Mesenchymal stem cell (in vitro differentiated cells and primary cell): ENCODE data around the gene RAB18.
"Not testable (repeated sequence)": the region's sequence is repeated elsewhere in the genome, so short reads cannot be mapped to it uniquely, and the experiment has no call there.

ENCODE experiments used
- DNase-seq: peaks from one replicate; pipeline ENCODE4 v3.0.0-alpha.2; 2013
- H2AFZ ChIP-seq: one replicate; pipeline ENCODE4 v1.6.1; 2013; ENCODE audit warnings: low read depth, mild to moderate bottlenecking, control low read depth, inconsistent platforms, low read length, moderate library complexity
- H2AK5ac ChIP-seq: 2 replicates; pipeline ENCODE4 v1.6.1; 2013; ENCODE audit warnings: low read length, moderate library complexity, mild to moderate bottlenecking, inconsistent platforms; ENCODE audit not compliant: severe bottlenecking
- H2BK120ac ChIP-seq: one replicate; pipeline ENCODE4 v1.6.1; 2013; ENCODE audit warnings: low read depth, mild to moderate bottlenecking, inconsistent platforms, low read length, moderate library complexity
- H2BK12ac ChIP-seq, 2 experiments: one replicate each; pipeline ENCODE4 v1.6.1; 2013; ENCODE audit warnings: inconsistent platforms in 2 of 2, low read length in 2 of 2, mild to moderate bottlenecking in 2 of 2, moderate library complexity in 2 of 2, control low read depth in 1 of 2
- H2BK15ac ChIP-seq: one replicate; pipeline ENCODE4 v1.6.1; 2013; ENCODE audit warnings: mild to moderate bottlenecking, low read depth, inconsistent platforms; ENCODE audit not compliant: poor library complexity, severe bottlenecking
- H2BK5ac ChIP-seq: 2 replicates; pipeline ENCODE4 v1.6.1; 2013; ENCODE audit warnings: low read depth, mild to moderate bottlenecking, low read length, control low read depth, inconsistent platforms; ENCODE audit not compliant: poor library complexity, severe bottlenecking
- H3K14ac ChIP-seq, 2 experiments: one replicate each; pipeline ENCODE4 v1.6.1; 2013; ENCODE audit warnings: inconsistent platforms in 2 of 2, low read length in 2 of 2, control low read depth in 1 of 2, mild to moderate bottlenecking in 1 of 2, moderate library complexity in 1 of 2
- H3K18ac ChIP-seq, 2 experiments: one replicate each; pipeline ENCODE4 v1.6.1; 2013; ENCODE audit warnings: inconsistent platforms in 2 of 2, low read length in 2 of 2, control low read depth in 1 of 2, low read depth in 1 of 2, mild to moderate bottlenecking in 1 of 2
- H3K23ac ChIP-seq, 2 experiments: one replicate each; pipeline ENCODE4 v1.6.1; 2013; ENCODE audit warnings: inconsistent platforms in 2 of 2, low read length in 2 of 2, mild to moderate bottlenecking in 2 of 2, moderate library complexity in 2 of 2, control low read depth in 1 of 2
- H3K27ac ChIP-seq: 2 replicates; pipeline ENCODE4 v1.5.1; 2013; ENCODE audit warnings: mild to moderate bottlenecking, moderate library complexity, low read length, control low read depth, inconsistent platforms; ENCODE audit not compliant: poor library complexity, severe bottlenecking
- H3K27me3 ChIP-seq, 2 experiments: 2 replicates each; pipeline versions ENCODE4 v1.6.1 to v1.7.0; 2013; ENCODE audit warnings: low read length in 2 of 2, mild to moderate bottlenecking in 2 of 2, moderate library complexity in 2 of 2, control low read depth in 1 of 2, inconsistent platforms in 1 of 2; ENCODE audit not compliant: control insufficient read depth in 1 of 2, insufficient read depth in 1 of 2
- H3K36me3 ChIP-seq, 2 experiments: 2 replicates each; pipeline versions ENCODE4 v1.6.1 to v1.7.0; 2013; ENCODE audit warnings: low read length in 2 of 2, control low read depth in 1 of 2, inconsistent platforms in 1 of 2, low read depth in 1 of 2, mild to moderate bottlenecking in 1 of 2; ENCODE audit not compliant: insufficient read depth in 2 of 2, control insufficient read depth in 1 of 2
- H3K4ac ChIP-seq, 2 experiments: one replicate each; pipeline ENCODE4 v1.6.1; 2013; ENCODE audit warnings: inconsistent platforms in 2 of 2, low read length in 2 of 2, mild to moderate bottlenecking in 2 of 2, moderate library complexity in 2 of 2, control low read depth in 1 of 2, low read depth in 1 of 2
- H3K4me1 ChIP-seq: 2 replicates; pipeline ENCODE4 v1.6.1; 2013; ENCODE audit warnings: low read depth, low read length, control low read depth; ENCODE audit not compliant: control insufficient read depth, insufficient read depth
- H3K4me2 ChIP-seq: 2 replicates; pipeline ENCODE4 v1.6.1; 2013; ENCODE audit warnings: low read length, mild to moderate bottlenecking, inconsistent platforms; ENCODE audit not compliant: poor library complexity, severe bottlenecking
- H3K4me3 ChIP-seq, 2 experiments: 2 replicates each; pipeline versions ENCODE4 v1.5.1 to v1.7.0; 2013; ENCODE audit warnings: low read length in 2 of 2, mild to moderate bottlenecking in 2 of 2, control low read depth in 1 of 2, low read depth in 1 of 2; ENCODE audit not compliant: insufficient read depth in 1 of 2
- H3K79me1 ChIP-seq: replicated peaks from 2 replicates; pipeline ENCODE4 v1.6.1; 2013; ENCODE audit warnings: mild to moderate bottlenecking, control low read depth, low read length, inconsistent platforms; ENCODE audit not compliant: poor library complexity, severe bottlenecking
- H3K9ac ChIP-seq: 2 replicates; pipeline ENCODE4 v1.7.0; 2013; ENCODE audit warnings: mild to moderate bottlenecking, low read length, moderate library complexity
- H3K9me3 ChIP-seq: 2 replicates; pipeline ENCODE4 v1.7.0; 2013; ENCODE audit warnings: mild to moderate bottlenecking, low read length; ENCODE audit not compliant: control insufficient read depth
- H4K8ac ChIP-seq: one replicate; pipeline ENCODE4 v1.6.1; 2013; ENCODE audit warnings: inconsistent platforms, mild to moderate bottlenecking, low read length, moderate library complexity
- H4K91ac ChIP-seq: one replicate; pipeline ENCODE4 v1.6.1; 2013; ENCODE audit warnings: mild to moderate bottlenecking, low read length, inconsistent platforms
- WGBS: methylation state at CpG from one replicate; pipeline ENCODE4 v1.1.7; 2013; ENCODE audit warnings: mixed read lengths; 5-methylcytosine and 5-hydroxymethylcytosine counted together

The RAB18 gene

GRCh38 chr10:27503498-27504006 is 552 bp upstream of the RAB18 start:
- Histone ChIP-seq H3K4me3 (peak overlapping the region in 1 of 2 experiments; percentile 95), H2AFZ (peak overlapping the region; percentile 76), H3K27ac (peak overlapping the region; percentile 62), H2BK5ac (no peak overlapping the region), H3K23ac (no peak overlapping the region), H4K8ac (peak overlapping the region; percentile 88), H3K4me2 (peak overlapping the region; percentile 55), H2BK12ac (peak overlapping the region in 1 of 2 experiments; percentile 5), H3K4ac (peak overlapping the region in 1 of 2 experiments; percentile 24), H3K18ac (peak overlapping the region; percentile 28 to 46), H3K4me1 (peaks cover 5% of the 10 kb centered on the region), H3K27me3 (peaks cover 7 to 12% of the 10 kb centered on the region in 2 experiments), H2AK5ac (no peak overlapping the region), H2BK15ac (no peak overlapping the region), H4K91ac (no peak overlapping the region), H3K9me3 (no peaks in the 10 kb centered on the region), H2BK120ac (no peak overlapping the region), H3K36me3 (peaks cover 0 to 14% of the 10 kb centered on the region in 2 experiments), H3K79me1 (no peaks in the 10 kb centered on the region), H3K14ac (no peak overlapping the region), H3K9ac (peak overlapping the region; percentile 99)
- WGBS, result 94% methylated on average over 2 of the region's 4 CpGs
- DNase-seq, result no peak

GRCh38 chr10:27504808-27505460 is 830 bp downstream of the RAB18 start:
- Histone ChIP-seq H3K4me2 (peak overlapping the region; percentile 69), H2BK12ac (no peak overlapping the region), H2AK5ac (no peak overlapping the region), H3K4ac (peak overlapping the region; percentile 42 to 99), H2BK15ac (no peak overlapping the region), H3K23ac (peak overlapping the region; percentile 6 to 60), H2BK120ac (no peak overlapping the region), H3K79me1 (no peaks in the 10 kb centered on the region), H3K14ac (peak overlapping the region in 1 of 2 experiments; percentile 92), H3K9ac (peak overlapping the region; percentile 99), H3K4me3 (peak overlapping the region; percentile 90 to 95), H3K27ac (peak overlapping the region; percentile 87), H4K8ac (peak overlapping the region; percentile 60), H3K36me3 (peaks cover 0 to 16% of the 10 kb centered on the region in 2 experiments), H3K9me3 (no peaks in the 10 kb centered on the region), H3K27me3 (peaks cover 5 to 8% of the 10 kb centered on the region in 2 experiments), H2AFZ (no peak overlapping the region), H3K4me1 (peaks cover 5% of the 10 kb centered on the region), H2BK5ac (no peak overlapping the region), H3K18ac (peak overlapping the region; percentile 89 to 91), H4K91ac (peak overlapping the region; percentile 27)
- peak; percentile 56 for DNase-seq
- under 1% methylated on average over 11 of the region's 13 CpGs for WGBS

- 98% methylated on average over 15 of the region's 15 CpGs for WGBS
- not testable (repeated sequence) for H3K9me3 ChIP-seq, H3K14ac ChIP-seq, H3K4ac ChIP-seq, H3K27me3 ChIP-seq, H2BK15ac ChIP-seq, H2AFZ ChIP-seq, H2BK12ac ChIP-seq, H2BK120ac ChIP-seq, H3K27ac ChIP-seq, DNase-seq, H3K4me1 ChIP-seq, H2AK5ac ChIP-seq, H3K79me1 ChIP-seq, H4K91ac ChIP-seq, H3K23ac ChIP-seq, H4K8ac ChIP-seq, H3K18ac ChIP-seq, H2BK5ac ChIP-seq
- Histone ChIP-seq H3K9ac (peak overlapping the region; percentile 99), H3K36me3 (peaks cover 0 to 22% of the 10 kb centered on the region in 2 experiments), H3K4me3 (peak overlapping the region in 1 of 2 experiments; percentile 95), H3K4me2 (peak overlapping the region; percentile 77)
These were observed 1.4 kb downstream of the RAB18 start for GRCh38 chr10:27505537-27505936.

- peaks cover 5% of the 10 kb centered on the region for H3K4me1 ChIP-seq
- H3K4ac ChIP-seq, result no peak overlapping the region
- no peaks in the 10 kb centered on the region for H3K9me3 ChIP-seq
- H2AK5ac ChIP-seq, result no peak overlapping the region
- WGBS, result 91% methylated on average over 3 of the region's 4 CpGs
- H3K27me3 ChIP-seq, result no peaks in the 10 kb centered on the region
- H3K79me1 ChIP-seq, result no peaks in the 10 kb centered on the region
- no peak overlapping the region for H2BK5ac ChIP-seq
- peaks cover 3 to 30% of the 10 kb centered on the region in 2 experiments for H3K36me3 ChIP-seq
- H2BK12ac ChIP-seq, result no peak overlapping the region
- no peak overlapping the region for H3K14ac ChIP-seq
- H3K18ac ChIP-seq, result no peak overlapping the region
- H3K27ac ChIP-seq, result no peak overlapping the region
- no peak overlapping the region for H2BK120ac ChIP-seq
- H3K4me3 ChIP-seq, result peak overlapping the region in 1 of 2 experiments; percentile 95
- no peak overlapping the region for H4K91ac ChIP-seq
- H3K23ac ChIP-seq, result no peak overlapping the region
- no peak overlapping the region for H4K8ac ChIP-seq
- peak overlapping the region; percentile 45 for H3K9ac ChIP-seq
- peak overlapping the region; percentile 53 for H3K4me2 ChIP-seq
- H2BK15ac ChIP-seq, result no peak overlapping the region
- H2AFZ ChIP-seq, result no peak overlapping the region
- peak; percentile 60 for DNase-seq
These were observed 2.2 kb downstream of the RAB18 start for GRCh38 chr10:27506280-27506679.
